ENCODE data around the gene OTUD7B. TPM values are rescaled to one million over a fixed set of nuclear protein-coding genes. Genes with fewer than 3 reads are reported as not detected.

Gene OTUD7B
- total and polyA plus RNA-seq, 7 experiments from 2014 or later = 0.52 to 12.8 (median 6.2) TPM

DNA sequence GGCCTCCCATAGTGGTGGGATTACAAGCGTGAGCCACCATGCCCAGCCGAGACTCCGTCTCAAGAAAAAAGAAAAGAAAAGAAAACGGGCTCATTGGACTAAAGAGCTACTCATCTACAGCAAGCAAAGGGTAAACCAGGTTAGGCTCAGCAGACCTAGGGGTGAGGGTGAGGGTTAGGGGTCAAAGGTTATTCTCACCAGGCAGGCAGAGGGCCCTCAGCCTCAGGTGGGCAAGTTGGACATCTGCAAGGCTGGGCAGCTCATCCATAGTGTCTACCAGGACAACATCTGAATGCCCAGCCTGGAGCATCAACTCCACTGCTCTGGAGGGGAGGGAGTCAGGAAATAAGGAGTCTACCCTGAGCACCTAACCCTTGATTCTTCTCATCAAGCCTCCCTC lies 77.3 kb downstream of the OTUD7B start:
- Mint-ChIP-seq H3K4me1 (peaks cover 12 to 50% (median 21%) of the 10 kb centered on the region in 7 donors), H3K36me3 (peaks cover 0 to 12% (median 4%) of the 10 kb centered on the region in 5 donors), H3K4me3 (no peak overlapping the region), H3K27me3 (peaks cover 0 to 13% (median 5%) of the 10 kb centered on the region in 5 donors), H3K27ac (no peak overlapping the region), H3K9me3 (no peaks in the 10 kb centered on the region)
- Histone ChIP-seq H3K9me3 (ENCODE audit: control insufficient read depth in 2 of 3, low read length in 3 of 3) (no peaks in the 10 kb centered on the region), H3K36me3 (ENCODE audit: control insufficient read depth in 2 of 3, insufficient read depth in 3 of 3, low read length in 3 of 3) (no peaks in the 10 kb centered on the region), H3K4me3 (ENCODE audit: low read length) (no peak overlapping the region), H3K27ac (ENCODE audit: low read depth, low read length) (no peak overlapping the region), H3K27me3 (ENCODE audit: control insufficient read depth in 2 of 2, insufficient read depth in 2 of 2, low read length in 2 of 2) (no peaks in the 10 kb centered on the region), H3K4me1 (ENCODE audit: control insufficient read depth in 2 of 2, insufficient read depth in 2 of 2, low read length in 2 of 2) (peaks cover 6% of the 10 kb centered on the region in 2 donors)
- DNase-seq (no peak), ATAC-seq (no peak)
- ChIA-PET CTCF (interaction anchor here (0.8 kb wide), 1 partner anchor 11 kb away, joined by 3 read pairs; no protein-coding TSS in a partner anchor), POLR2A (interaction anchor here (1.3 to 8.7 kb wide), 2 partner anchors 45 to 51 kb away, joined by 3 to 174 read pairs; a partner anchor contains a TSS)
- intact Hi-C loops (cut with micrococcal nuclease) = no loop called here

DNA sequence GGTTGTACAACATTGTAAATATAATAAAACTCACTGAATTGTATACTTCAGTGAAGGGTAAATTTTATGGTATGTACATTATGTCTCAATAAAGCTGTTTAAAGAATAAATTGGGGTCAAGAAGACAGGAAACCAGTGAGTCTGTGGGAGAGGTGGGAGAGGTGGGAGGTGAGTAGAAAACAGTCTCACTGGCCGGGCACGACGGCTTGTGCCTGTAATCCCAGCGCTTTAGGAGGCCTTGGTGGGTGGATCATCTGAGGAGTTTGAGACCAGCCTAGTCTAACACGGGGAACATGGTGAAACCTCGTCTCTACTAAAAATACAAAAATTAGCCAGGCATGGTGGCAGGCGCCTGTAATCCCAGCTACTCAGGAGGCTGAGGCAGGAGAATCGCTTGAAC lies 78.1 kb downstream of the OTUD7B start:
- Mint-ChIP-seq H3K36me3 (peaks cover 0 to 16% (median 4%) of the 10 kb centered on the region in 5 donors), H3K27ac (no peak overlapping the region), H3K9me3 (no peaks in the 10 kb centered on the region), H3K4me3 (no peak overlapping the region), H3K27me3 (peaks cover 0 to 13% (median 5%) of the 10 kb centered on the region in 5 donors), H3K4me1 (peaks cover 12 to 46% (median 21%) of the 10 kb centered on the region in 7 donors)
- Histone ChIP-seq H3K4me1 (ENCODE audit: control insufficient read depth in 2 of 2, insufficient read depth in 2 of 2, low read length in 2 of 2) (peaks cover 6 to 7% of the 10 kb centered on the region in 2 donors), H3K27ac (ENCODE audit: low read depth, low read length) (no peak overlapping the region), H3K36me3 (ENCODE audit: control insufficient read depth in 2 of 3, insufficient read depth in 3 of 3, low read length in 3 of 3) (peaks cover 0 to 2% (median 0%) of the 10 kb centered on the region in 3 experiments), H3K27me3 (ENCODE audit: control insufficient read depth in 2 of 2, insufficient read depth in 2 of 2, low read length in 2 of 2) (no peaks in the 10 kb centered on the region), H3K4me3 (ENCODE audit: low read length) (no peak overlapping the region), H3K9me3 (ENCODE audit: control insufficient read depth in 2 of 3, low read length in 3 of 3) (no peaks in the 10 kb centered on the region)
- ATAC-seq (no peak), DNase-seq (no peak)
- intact Hi-C loops (cut with micrococcal nuclease) = no loop called here
- ChIA-PET POLR2A (interaction anchor here (1.3 to 8.7 kb wide), 2 partner anchors 45 to 51 kb away, joined by 3 to 174 read pairs; a partner anchor contains a TSS), CTCF (interaction anchor here (0.8 kb wide), 1 partner anchor 11 kb away, joined by 3 read pairs; no protein-coding TSS in a partner anchor)

DNA sequence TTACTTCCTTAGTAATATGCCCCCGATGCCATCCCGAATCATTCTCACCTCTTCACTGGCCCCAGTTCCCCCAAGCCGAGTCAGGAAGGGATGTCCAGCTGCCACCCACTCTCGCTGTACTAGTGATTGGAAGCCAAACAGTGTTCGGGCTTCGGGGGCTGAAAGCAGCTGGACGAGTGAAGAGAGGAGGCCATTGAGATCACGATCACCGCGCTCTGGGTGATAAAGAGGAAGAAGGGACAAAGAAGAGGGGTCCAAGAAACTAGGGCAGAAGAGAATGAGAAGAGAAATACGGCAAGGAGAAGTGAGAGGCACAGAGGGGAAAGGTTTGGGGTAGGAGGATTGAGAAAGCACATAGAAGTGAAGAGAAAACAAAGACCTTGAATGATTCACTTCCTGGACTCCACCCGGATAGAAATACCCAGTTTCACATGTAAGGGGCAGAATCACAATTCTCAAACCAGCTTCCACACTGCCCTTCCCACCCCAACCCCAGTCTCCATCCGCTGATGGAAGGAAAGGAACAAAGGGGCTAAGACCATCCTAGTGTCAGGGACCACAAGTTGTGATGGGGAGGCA lies 79.2 kb downstream of the OTUD7B start:
- Mint-ChIP-seq H3K4me3 (peak overlapping the region in 2 of 10 donors; percentile 17 to 67), H3K4me1 (peaks cover 15 to 44% (median 26%) of the 10 kb centered on the region in 7 donors), H3K27me3 (peaks cover 0 to 13% (median 5%) of the 10 kb centered on the region in 5 donors), H3K27ac (peak overlapping the region in 2 of 9 donors; percentile 38 to 81), H3K9me3 (peaks cover 0 to 1% (median 0%) of the 10 kb centered on the region in 11 donors), H3K36me3 (peaks cover 0 to 20% (median 4%) of the 10 kb centered on the region in 5 donors)
- ATAC-seq (no peak), DNase-seq (no peak)
- intact Hi-C loops (cut with micrococcal nuclease) = no loop called here
- H3K4me1 ChIP-seq (ENCODE audit: control insufficient read depth in 2 of 2, insufficient read depth in 2 of 2, low read length in 2 of 2) = peaks cover 15 to 16% of the 10 kb centered on the region in 2 donors
- H3K36me3 ChIP-seq (ENCODE audit: control insufficient read depth in 2 of 3, insufficient read depth in 3 of 3, low read length in 3 of 3) = peaks cover 3 to 7% (median 3%) of the 10 kb centered on the region in 3 experiments
- H3K4me3 ChIP-seq (ENCODE audit: low read length) = no peak overlapping the region
- ChIA-PET POLR2A (interaction anchor here (8.7 kb wide), 1 partner anchor 43 kb away, joined by 174 read pairs; a partner anchor contains a TSS), CTCF (no interaction called here)
- no peak overlapping the region for H3K27ac ChIP-seq (ENCODE audit: low read depth, low read length)
- H3K9me3 ChIP-seq (ENCODE audit: control insufficient read depth in 2 of 3, low read length in 3 of 3) = no peaks in the 10 kb centered on the region
- H3K27me3 ChIP-seq (ENCODE audit: control insufficient read depth in 2 of 2, insufficient read depth in 2 of 2, low read length in 2 of 2) = no peaks in the 10 kb centered on the region

DNA sequence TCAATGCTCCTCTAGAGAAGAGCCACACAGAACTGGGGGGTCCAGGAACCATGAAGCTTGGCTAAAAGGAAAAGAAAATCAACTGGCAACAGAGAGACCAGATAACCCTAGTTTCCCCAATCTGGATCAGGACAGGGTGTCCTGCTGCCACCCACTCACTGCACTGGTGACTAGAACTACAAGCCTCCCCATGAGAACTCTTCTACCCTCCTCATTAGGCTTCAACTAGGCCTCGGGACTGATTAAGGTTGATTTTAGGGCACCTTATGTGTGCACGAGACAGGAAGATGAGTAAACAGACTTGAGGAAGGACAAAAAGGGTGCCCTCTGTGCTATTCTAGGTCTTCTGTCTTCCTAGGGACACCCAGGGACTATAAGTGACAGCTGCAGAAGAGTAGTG lies 80.7 kb downstream of the OTUD7B start:
- H3K4me3 Mint-ChIP-seq = peak overlapping the region in 2 of 10 donors; percentile 70 to 91
- Histone ChIP-seq H3K4me1 (ENCODE audit: control insufficient read depth in 2 of 2, insufficient read depth in 2 of 2, low read length in 2 of 2) (peaks cover 19 to 30% of the 10 kb centered on the region in 2 donors), H3K36me3 (ENCODE audit: control insufficient read depth in 2 of 3, insufficient read depth in 3 of 3, low read length in 3 of 3) (peaks cover 15 to 22% (median 16%) of the 10 kb centered on the region in 3 experiments), H3K27me3 (ENCODE audit: control insufficient read depth in 2 of 2, insufficient read depth in 2 of 2, low read length in 2 of 2) (no peaks in the 10 kb centered on the region), H3K9me3 (ENCODE audit: control insufficient read depth in 2 of 3, low read length in 3 of 3) (no peaks in the 10 kb centered on the region), H3K4me3 (ENCODE audit: low read length) (no peak overlapping the region), H3K27ac (ENCODE audit: low read depth, low read length) (no peak overlapping the region)
- ChIA-PET CTCF (no interaction called here), POLR2A (interaction anchor here (0.6 to 8.7 kb wide), 6 partner anchors 11 to 306 kb away, joined by 3 to 174 read pairs (median 3); partner anchors contain the start of gene ANP32E)
- peak overlapping the region in 2 of 9 donors; percentile 66 to 98 for H3K27ac Mint-ChIP-seq
- ATAC-seq (no peak), DNase-seq (no peak)
- peaks cover 0 to 1% (median 0%) of the 10 kb centered on the region in 11 donors for H3K9me3 Mint-ChIP-seq
- H3K36me3 Mint-ChIP-seq = peaks cover 6 to 32% (median 15%) of the 10 kb centered on the region in 5 donors
- intact Hi-C loops (cut with micrococcal nuclease) = no loop called here
- peaks cover 27 to 58% (median 41%) of the 10 kb centered on the region in 7 donors for H3K4me1 Mint-ChIP-seq
- peaks cover 0 to 13% (median 5%) of the 10 kb centered on the region in 5 donors for H3K27me3 Mint-ChIP-seq

DNA sequence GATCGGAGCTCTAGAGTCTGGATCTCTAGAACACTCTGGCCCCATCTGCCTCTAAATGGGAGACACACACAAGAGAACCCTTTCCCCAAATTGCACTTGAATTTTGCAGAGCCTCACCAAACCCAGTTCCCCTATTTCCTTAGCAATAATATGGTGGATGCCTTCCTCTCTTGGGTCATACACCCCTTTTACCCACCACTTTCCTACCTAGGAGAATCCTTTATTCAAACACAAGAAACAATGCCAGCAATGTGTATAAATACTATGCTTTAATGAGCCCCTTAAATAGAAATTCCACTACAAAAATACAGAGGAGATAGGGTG lies 82.2 kb downstream of the OTUD7B start:
- H3K9me3 ChIP-seq (ENCODE audit: control insufficient read depth in 2 of 3, low read length in 3 of 3) = no peaks in the 10 kb centered on the region
- H3K27me3 Mint-ChIP-seq = peaks cover 0 to 13% (median 5%) of the 10 kb centered on the region in 5 donors
- CTCF ChIA-PET = no interaction called here
- H3K4me1 ChIP-seq (ENCODE audit: control insufficient read depth in 2 of 2, insufficient read depth in 2 of 2, low read length in 2 of 2) = peaks cover 19 to 30% of the 10 kb centered on the region in 2 donors
- peak overlapping the region; percentile 91 to 99 (median 96) for H3K4me3 Mint-ChIP-seq
- H3K4me3 ChIP-seq (ENCODE audit: low read length) = peak overlapping the region; percentile 82
- intact Hi-C loops (cut with micrococcal nuclease) = loop anchor here in 1 of 2 donors (1.0 kb wide), 1 partner anchor 139 kb away; the partner anchor contains the start of gene VPS45
- H3K27me3 ChIP-seq (ENCODE audit: control insufficient read depth in 2 of 2, insufficient read depth in 2 of 2, low read length in 2 of 2) = no peaks in the 10 kb centered on the region
- H3K4me1 Mint-ChIP-seq = peaks cover 41 to 67% (median 49%) of the 10 kb centered on the region in 7 donors
- POLR2A ChIA-PET = interaction anchor here (0.5 to 8.7 kb wide), 20 partner anchors 9 to 1404 kb away, joined by 3 to 174 read pairs (median 6); partner anchors contain the start of genes BOLA1 and SV2A
- H3K27ac ChIP-seq (ENCODE audit: low read depth, low read length) = peak overlapping the region; percentile 94
- peaks cover 25 to 37% (median 29%) of the 10 kb centered on the region in 3 experiments for H3K36me3 ChIP-seq (ENCODE audit: control insufficient read depth in 2 of 3, insufficient read depth in 3 of 3, low read length in 3 of 3)
- ATAC-seq = no peak
- no peak for DNase-seq
- H3K9me3 Mint-ChIP-seq = peaks cover 0 to 1% (median 0%) of the 10 kb centered on the region in 11 donors
- H3K36me3 Mint-ChIP-seq = peaks cover 19 to 44% (median 29%) of the 10 kb centered on the region in 5 donors
- peak overlapping the region; percentile 96 to 99 (median 98) for H3K27ac Mint-ChIP-seq

DNA sequence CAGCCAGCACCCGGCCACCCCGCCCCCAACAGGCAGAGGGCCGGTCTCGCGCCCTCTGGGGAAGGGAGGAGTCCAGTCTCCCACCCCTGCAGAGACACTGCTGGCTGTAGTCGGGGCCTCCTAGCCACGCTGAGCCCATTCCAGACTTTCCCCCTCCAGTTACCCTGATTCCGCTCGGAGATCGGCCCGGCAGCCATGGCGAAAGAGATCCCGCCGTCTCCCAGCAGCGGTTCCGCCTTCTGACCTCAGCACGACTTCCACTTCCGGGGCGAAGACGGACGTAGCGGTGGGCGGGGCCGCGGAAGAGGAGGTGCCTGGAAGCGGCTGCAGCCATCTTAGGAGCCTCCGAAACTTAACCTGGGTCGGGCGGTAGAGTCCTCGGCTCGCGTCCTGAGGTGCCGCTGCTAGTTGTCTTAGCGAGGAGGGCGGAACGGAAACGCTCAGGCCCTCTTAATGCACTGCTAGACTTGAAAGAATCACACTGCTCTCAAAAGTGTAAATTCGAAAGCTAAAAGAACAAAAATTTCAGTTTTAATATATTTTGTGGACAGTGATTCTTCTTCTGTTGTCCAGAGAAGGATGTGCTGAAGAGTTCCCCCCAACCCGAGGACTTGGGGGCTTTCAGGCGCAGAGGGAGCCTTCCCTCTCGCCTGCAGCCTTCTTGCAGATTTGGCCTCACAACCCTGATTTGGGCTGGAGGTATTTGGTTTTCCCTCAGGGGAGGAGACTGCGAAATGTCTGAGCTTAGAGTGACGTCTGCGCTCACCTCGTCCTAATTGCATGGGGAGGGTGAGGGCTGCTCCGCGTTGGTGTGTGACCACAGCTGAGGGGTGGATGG lies 82.7 kb downstream of the OTUD7B start, which contains the start of gene SF3B4:
Gene SF3B4, minus strand, starts transcription at position 241 of the 838 bp plus-strand sequence. Its CDS starts 44 bp downstream, at position 197.
- POLR2A ChIA-PET = interaction anchor here (0.5 to 8.7 kb wide), 21 partner anchors 10 to 1404 kb away, joined by 3 to 174 read pairs (median 6); partner anchors contain the start of genes BOLA1 and SV2A
- no peaks in the 10 kb centered on the region for H3K27me3 ChIP-seq (ENCODE audit: control insufficient read depth in 2 of 2, insufficient read depth in 2 of 2, low read length in 2 of 2)
- CTCF ChIA-PET = no interaction called here
- peak within 1 kb of the TSS; percentile 91 to 99 (median 96) for H3K4me3 Mint-ChIP-seq
- H3K27me3 Mint-ChIP-seq = peaks cover 0 to 13% (median 5%) of the 10 kb centered on the region in 5 donors
- ATAC-seq (peak; percentile 98), DNase-seq (peak; percentile 89 to 96 (median 95))
- peaks cover 24 to 45% (median 35%) of the 10 kb centered on the region in 5 donors for H3K36me3 Mint-ChIP-seq
- H3K4me1 Mint-ChIP-seq = peaks cover 44 to 67% (median 49%) of the 10 kb centered on the region in 7 donors
- H3K27ac ChIP-seq (ENCODE audit: low read depth, low read length) = peak within 1 kb of the TSS; percentile 94
- H3K27ac Mint-ChIP-seq = peak within 1 kb of the TSS; percentile 96 to 99 (median 98)
- H3K4me1 ChIP-seq (ENCODE audit: control insufficient read depth in 2 of 2, insufficient read depth in 2 of 2, low read length in 2 of 2) = peaks cover 19 to 30% of the 10 kb centered on the region in 2 donors
- H3K36me3 ChIP-seq (ENCODE audit: control insufficient read depth in 2 of 3, insufficient read depth in 3 of 3, low read length in 3 of 3) = peaks cover 28 to 42% (median 34%) of the 10 kb centered on the region in 3 experiments
- H3K9me3 Mint-ChIP-seq = peaks cover 0 to 1% (median 0%) of the 10 kb centered on the region in 11 donors
- peak within 1 kb of the TSS; percentile 82 for H3K4me3 ChIP-seq (ENCODE audit: low read length)
- H3K9me3 ChIP-seq (ENCODE audit: control insufficient read depth in 2 of 3, low read length in 3 of 3) = no peaks in the 10 kb centered on the region
- intact Hi-C loops (cut with micrococcal nuclease) = loop anchor here (1.0 to 2.0 kb wide), 10 partner anchors 10 to 1327 kb away; partner anchors contain the start of genes BOLA1 (in 2 of the 2), OTUD7B (in 1 of the 2), PSMD4 (in 1 of the 2) and SV2A (in 1 of the 2)
